Skeletal muscle satellite cell (primary cell): Measurements from ENCODE around the gene SHH.

Experiments
- H3K27me3 ChIP-seq: 2 replicates; pipeline ENCODE4 v1.7.0; 2013; ENCODE audit warnings: low read length; ENCODE audit not compliant: control insufficient read depth, insufficient read depth
- H3K36me3 ChIP-seq: 2 replicates; pipeline ENCODE4 v1.7.0; 2013; ENCODE audit warnings: mild to moderate bottlenecking, control low read depth, low read length; ENCODE audit not compliant: insufficient read depth
- H3K4me1 ChIP-seq: 2 replicates; pipeline ENCODE4 v1.7.0; 2013; ENCODE audit warnings: low read length; ENCODE audit not compliant: control insufficient read depth, insufficient read depth
- H3K4me2 ChIP-seq: 2 replicates; pipeline ENCODE4 v1.7.0; 2013; ENCODE audit warnings: mild to moderate bottlenecking, low read length
- H3K4me3 ChIP-seq: 2 replicates; pipeline ENCODE4 v1.7.0; 2013; ENCODE audit warnings: low read length
- H3K9ac ChIP-seq: 2 replicates; pipeline ENCODE4 v1.7.0; 2013; ENCODE audit warnings: mild to moderate bottlenecking, low read depth, low read length, moderate library complexity
- H3K9me3 ChIP-seq: replicated peaks from 2 replicates; pipeline ENCODE4 v1.7.0; 2013; ENCODE audit warnings: mild to moderate bottlenecking, control low read depth, low read length

SHH gene

GRCh38 chr7:155850001-155850436, 37.8 kb upstream of the SHH start:
- no peak overlapping the region for H3K4me3 ChIP-seq

GRCh38 chr7:155848691-155849669, 36.7 kb upstream of the SHH start:
- Histone ChIP-seq H3K27me3 (no peaks in the 10 kb centered on the region), H3K9ac (no peak overlapping the region), H3K9me3 (no peaks in the 10 kb centered on the region), H3K4me3 (no peak overlapping the region), H3K36me3 (no peaks in the 10 kb centered on the region), H3K4me2 (no peak overlapping the region), H3K4me1 (no peaks in the 10 kb centered on the region)

More at GRCh38 chr7:155850001-155850436, 37.8 kb upstream of the SHH start:
- H3K9ac ChIP-seq, result no peak overlapping the region
- H3K36me3 ChIP-seq, result no peaks in the 10 kb centered on the region
- H3K4me2 ChIP-seq, result no peak overlapping the region
- H3K27me3 ChIP-seq, result no peaks in the 10 kb centered on the region
- H3K9me3 ChIP-seq, result no peaks in the 10 kb centered on the region
- H3K4me1 ChIP-seq, result no peaks in the 10 kb centered on the region

GRCh38 chr7:155847821-155848435, 35.7 kb upstream of the SHH start:
- no peak overlapping the region for H3K4me2 ChIP-seq
- H3K9me3 ChIP-seq, result no peaks in the 10 kb centered on the region
- no peaks in the 10 kb centered on the region for H3K36me3 ChIP-seq
- no peak overlapping the region for H3K4me3 ChIP-seq
- H3K9ac ChIP-seq, result no peak overlapping the region
- no peaks in the 10 kb centered on the region for H3K27me3 ChIP-seq
- no peaks in the 10 kb centered on the region for H3K4me1 ChIP-seq

GRCh38 chr7:155846936-155847335, 34.7 kb upstream of the SHH start:
- Histone ChIP-seq H3K9ac (no peak overlapping the region), H3K27me3 (no peaks in the 10 kb centered on the region), H3K4me1 (no peaks in the 10 kb centered on the region), H3K9me3 (no peaks in the 10 kb centered on the region), H3K4me2 (no peak overlapping the region), H3K36me3 (no peaks in the 10 kb centered on the region), H3K4me3 (no peak overlapping the region)

- H3K27me3 ChIP-seq, result no peaks in the 10 kb centered on the region
- H3K36me3 ChIP-seq, result no peaks in the 10 kb centered on the region
- no peak overlapping the region for H3K9ac ChIP-seq
- H3K4me3 ChIP-seq, result no peak overlapping the region
- no peaks in the 10 kb centered on the region for H3K4me1 ChIP-seq
- H3K4me2 ChIP-seq, result no peak overlapping the region
- H3K9me3 ChIP-seq, result no peaks in the 10 kb centered on the region
These were observed 33.9 kb upstream of the SHH start for GRCh38 chr7:155846156-155846555.

- Histone ChIP-seq H3K9ac (no peak overlapping the region), H3K4me3 (no peak overlapping the region), H3K9me3 (no peaks in the 10 kb centered on the region), H3K36me3 (no peaks in the 10 kb centered on the region), H3K4me1 (no peaks in the 10 kb centered on the region), H3K27me3 (no peaks in the 10 kb centered on the region), H3K4me2 (no peak overlapping the region)
These were observed 33.0 kb upstream of the SHH start for GRCh38 chr7:155845226-155845625.

GRCh38 chr7:155844526-155844925, 32.3 kb upstream of the SHH start:
- Histone ChIP-seq H3K4me2 (no peak overlapping the region), H3K9ac (no peak overlapping the region), H3K9me3 (no peaks in the 10 kb centered on the region), H3K4me1 (no peaks in the 10 kb centered on the region), H3K36me3 (no peaks in the 10 kb centered on the region), H3K27me3 (no peaks in the 10 kb centered on the region), H3K4me3 (no peak overlapping the region)

- Histone ChIP-seq H3K4me1 (no peaks in the 10 kb centered on the region), H3K9me3 (no peaks in the 10 kb centered on the region), H3K36me3 (no peaks in the 10 kb centered on the region), H3K4me2 (no peak overlapping the region), H3K27me3 (no peaks in the 10 kb centered on the region), H3K9ac (no peak overlapping the region), H3K4me3 (no peak overlapping the region)
These were observed 31.8 kb upstream of the SHH start for GRCh38 chr7:155844019-155844453.

GRCh38 chr7:155843426-155844018, 31.3 kb upstream of the SHH start:
- Histone ChIP-seq H3K9ac (no peak overlapping the region), H3K36me3 (no peaks in the 10 kb centered on the region), H3K27me3 (no peaks in the 10 kb centered on the region), H3K4me2 (no peak overlapping the region), H3K9me3 (no peaks in the 10 kb centered on the region), H3K4me1 (no peaks in the 10 kb centered on the region), H3K4me3 (no peak overlapping the region)

GRCh38 chr7:155842496-155843265, 30.4 kb upstream of the SHH start:
- no peaks in the 10 kb centered on the region for H3K27me3 ChIP-seq
- H3K4me1 ChIP-seq, result no peaks in the 10 kb centered on the region

GRCh38 chr7:155840909-155841308, 28.6 kb upstream of the SHH start:
- Histone ChIP-seq H3K27me3 (no peaks in the 10 kb centered on the region), H3K9me3 (no peaks in the 10 kb centered on the region), H3K4me3 (no peak overlapping the region), H3K36me3 (no peaks in the 10 kb centered on the region), H3K4me2 (no peak overlapping the region), H3K4me1 (no peaks in the 10 kb centered on the region), H3K9ac (no peak overlapping the region)

More at GRCh38 chr7:155842496-155843265, 30.4 kb upstream of the SHH start:
- Histone ChIP-seq H3K4me3 (no peak overlapping the region), H3K4me2 (no peak overlapping the region), H3K9ac (no peak overlapping the region), H3K36me3 (no peaks in the 10 kb centered on the region), H3K9me3 (no peaks in the 10 kb centered on the region)
